H9 (cell line): ENCODE measurements around the gene NOSIP. TPM values are rescaled to one million over a fixed set of nuclear protein-coding genes. Genes with fewer than 3 reads are reported as not detected.

Experiments
- DNase-seq: peaks from one replicate; pipeline ENCODE4 v3.0.0-alpha.2; 2017
- H2AFZ ChIP-seq: one replicate; pipeline ENCODE4 v1.6.1; 2013; ENCODE audit warnings: mild to moderate bottlenecking, low read length, control low read depth, moderate library complexity
- H2AK5ac ChIP-seq: 2 replicates; pipeline ENCODE4 v1.6.1; 2013; ENCODE audit warnings: low read length, control low read depth, mixed read lengths; ENCODE audit not compliant: insufficient read length
- H2BK120ac ChIP-seq: one replicate; pipeline ENCODE4 v1.6.1; 2013; ENCODE audit warnings: low read depth, mild to moderate bottlenecking, low read length, control low read depth, inconsistent platforms; ENCODE audit not compliant: poor library complexity, severe bottlenecking
- H2BK12ac ChIP-seq: 2 replicates; pipeline ENCODE4 v1.6.1; 2013; ENCODE audit warnings: low read length, control low read depth, mixed read lengths, low read depth; ENCODE audit not compliant: insufficient read length
- H2BK15ac ChIP-seq: 2 replicates; pipeline ENCODE4 v1.6.1; 2013; ENCODE audit warnings: low read depth, low read length, control low read depth
- H2BK20ac ChIP-seq: one replicate; pipeline ENCODE4 v1.6.1; 2013; ENCODE audit warnings: low read depth, mild to moderate bottlenecking, low read length, control low read depth, inconsistent platforms; ENCODE audit not compliant: poor library complexity, severe bottlenecking
- H2BK5ac ChIP-seq: 2 replicates; pipeline ENCODE4 v1.6.1; 2013; ENCODE audit warnings: low read length, control low read depth, mixed read lengths; ENCODE audit not compliant: insufficient read length
- H3K14ac ChIP-seq: 2 replicates; pipeline ENCODE4 v1.6.1; 2013; ENCODE audit warnings: low read length, control low read depth; ENCODE audit not compliant: insufficient read depth
- H3K18ac ChIP-seq: 2 replicates; pipeline ENCODE4 v1.6.1; 2013; ENCODE audit warnings: low read depth, mild to moderate bottlenecking, mixed read lengths, low read length, control low read depth; ENCODE audit not compliant: insufficient read length
- H3K23ac ChIP-seq: 2 replicates; pipeline ENCODE4 v1.6.1; 2013; ENCODE audit warnings: low read length, control low read depth, mixed read lengths, low read depth; ENCODE audit not compliant: insufficient read length
- H3K23me2 ChIP-seq: 2 replicates; pipeline ENCODE4 v1.6.1; 2013; ENCODE audit warnings: low read depth, mild to moderate bottlenecking, mixed read lengths, low read length, control low read depth; ENCODE audit not compliant: insufficient read length, poor library complexity, severe bottlenecking
- H3K27ac ChIP-seq: 2 replicates; pipeline ENCODE4 v1.5.1; 2013; ENCODE audit warnings: low read length, control low read depth, mixed read lengths, low read depth; ENCODE audit not compliant: insufficient read length
- H3K27me3 ChIP-seq: 2 replicates; pipeline ENCODE4 v1.6.1; 2013; ENCODE audit warnings: low read length, control low read depth, inconsistent platforms; ENCODE audit not compliant: insufficient read depth
- H3K4ac ChIP-seq: 2 replicates; pipeline ENCODE4 v1.6.1; 2013; ENCODE audit warnings: low read depth, mild to moderate bottlenecking, control low read depth, inconsistent platforms, low read length, moderate library complexity
- H3K4me1 ChIP-seq: 2 replicates; pipeline ENCODE4 v1.6.1; 2013; ENCODE audit warnings: low read length, control low read depth, inconsistent platforms; ENCODE audit not compliant: insufficient read depth
- H3K4me2 ChIP-seq: 2 replicates; pipeline ENCODE4 v1.6.1; 2013; ENCODE audit warnings: low read length, control low read depth, mixed read lengths; ENCODE audit not compliant: insufficient read length, insufficient read depth
- H3K56ac ChIP-seq: 2 replicates; pipeline ENCODE4 v1.6.1; 2013; ENCODE audit warnings: low read depth, mild to moderate bottlenecking, mixed read lengths, low read length, control low read depth; ENCODE audit not compliant: insufficient read length
- H3K79me1 ChIP-seq: 2 replicates; pipeline ENCODE4 v1.6.1; 2013; ENCODE audit warnings: low read depth, mild to moderate bottlenecking, moderate library complexity, low read length, control low read depth, inconsistent platforms; ENCODE audit not compliant: insufficient read depth, poor library complexity, severe bottlenecking
- H3K79me2 ChIP-seq: 2 replicates; pipeline ENCODE4 v1.6.1; 2013; ENCODE audit warnings: low read length, control low read depth, inconsistent platforms; ENCODE audit not compliant: insufficient read depth
- H3K9ac ChIP-seq: 2 replicates; pipeline ENCODE4 v1.6.1; 2013; ENCODE audit warnings: low read length, control low read depth, mixed read lengths; ENCODE audit not compliant: insufficient read length; ENCODE audit errors: extremely low read depth
- H3K9me3 ChIP-seq: one replicate; pipeline ENCODE4 v1.6.1; 2013; ENCODE audit warnings: low read depth, low read length, inconsistent platforms; ENCODE audit not compliant: control insufficient read depth
- H3T11ph ChIP-seq: one replicate; pipeline ENCODE4 v1.6.1; 2013; ENCODE audit warnings: mild to moderate bottlenecking, low read length, control low read depth, inconsistent platforms
- H4K20me1 ChIP-seq: one replicate; pipeline ENCODE4 v1.6.1; 2013; ENCODE audit not compliant: control insufficient read depth, insufficient read length, insufficient read depth
- H4K5ac ChIP-seq: 2 replicates; pipeline ENCODE4 v1.6.1; 2013; ENCODE audit warnings: low read depth, mild to moderate bottlenecking, mixed read lengths, low read length, control low read depth; ENCODE audit not compliant: insufficient read length
- H4K8ac ChIP-seq: replicated peaks from 2 replicates; pipeline ENCODE4 v1.6.1; 2013; ENCODE audit warnings: low read length, control low read depth, mixed read lengths, low read depth; ENCODE audit not compliant: insufficient read length
- H4K91ac ChIP-seq: 2 replicates; pipeline ENCODE4 v1.6.1; 2013; ENCODE audit warnings: low read depth, mild to moderate bottlenecking, moderate library complexity, mixed read lengths, low read length, control low read depth; ENCODE audit not compliant: insufficient read length
- H3K27ac Mint-ChIP-seq, 3 experiments: 2 replicates in 2 of 3; 3 replicates in 1 of 3; pipeline ENCODE4 v1.8.0; 2020 to 2021; ENCODE audit warnings: mixed read lengths in 3 of 3, mild to moderate bottlenecking in 1 of 3, moderate library complexity in 1 of 3
- H3K27me3 Mint-ChIP-seq: 2 replicates; pipeline ENCODE4 v1.8.0; 2021; ENCODE audit warnings: low read depth, mild to moderate bottlenecking, moderate library complexity, mixed read lengths
- H3K36me3 Mint-ChIP-seq, 3 experiments: 2 replicates in 2 of 3; 3 replicates in 1 of 3; pipeline ENCODE4 v1.8.0; 2020 to 2021; ENCODE audit warnings: low read depth in 3 of 3, mixed read lengths in 3 of 3; ENCODE audit not compliant: insufficient read depth in 1 of 3
- H3K4me1 Mint-ChIP-seq, 2 experiments: 2 replicates each; pipeline ENCODE4 v1.8.0; 2020; ENCODE audit warnings: mixed read lengths in 2 of 2
- H3K4me3 Mint-ChIP-seq, 2 experiments: 2 replicates in 1 of 2; 3 replicates in 1 of 2; pipeline ENCODE4 v1.8.0; 2020 to 2021; ENCODE audit warnings: mild to moderate bottlenecking in 2 of 2, mixed read lengths in 2 of 2, moderate library complexity in 1 of 2
- H3K9me3 Mint-ChIP-seq, 2 experiments: 2 replicates in 1 of 2; 3 replicates in 1 of 2; pipeline ENCODE4 v1.8.0; 2020; ENCODE audit warnings: mild to moderate bottlenecking in 2 of 2, mixed read lengths in 2 of 2, moderate library complexity in 1 of 2
- WGBS: extraction: QIAGEN DNeasy Blood & Tissue Kit; methylation state at CpG from one replicate; pipeline ENCODE4 v1.1.7; 2013; ENCODE audit warnings: missing lambda C conversion rate, low lambda C conversion rate, mixed read lengths; ENCODE audit not compliant: insufficient read length; ENCODE audit errors: extremely low coverage; 5-methylcytosine and 5-hydroxymethylcytosine counted together
- total RNA-seq: library from RNA; stranded (reverse); gene quantifications from 2 replicates; pipeline ENCODE4 v1.2.1, GENCODE V29; 2021
- TF ChIP-seq, protein P1 (sequence below): fragments of 200-600 bp; sonication (generic); conservative IDR thresholded peaks from 3 replicates; pipeline ENCODE4 v1.8.0; 2021; ENCODE audit warnings: antibody characterized with exemption, mild to moderate bottlenecking

NOSIP gene
- total RNA-seq, 1 experiment from 2014 or later, result 78.4 TPM

- Histone ChIP-seq H2BK5ac (no peak overlapping the region), H3K18ac (no peak overlapping the region), H3K14ac (no peak overlapping the region), H3K79me2 (no peaks in the 10 kb centered on the region), H3K4me2 (peak overlapping the region; percentile 68), H3K4me1 (no peaks in the 10 kb centered on the region), H3K9me3 (no peaks in the 10 kb centered on the region), H4K8ac (no peak overlapping the region), H3K23ac (no peak overlapping the region), H2BK15ac (no peak overlapping the region), H2BK20ac (no peak overlapping the region), H2AK5ac (no peak overlapping the region), H3T11ph (no peak overlapping the region), H4K5ac (no peak overlapping the region), H3K9ac (no peak overlapping the region), H3K27me3 (no peaks in the 10 kb centered on the region), H2BK12ac (no peak overlapping the region), H3K56ac (no peak overlapping the region), H3K4ac (no peak overlapping the region), H3K79me1 (no peaks in the 10 kb centered on the region), H2BK120ac (no peak overlapping the region), H4K91ac (no peak overlapping the region), H3K27ac (no peak overlapping the region), H4K20me1 (no peaks in the 10 kb centered on the region), H3K23me2 (peaks cover 9% of the 10 kb centered on the region), H2AFZ (no peak overlapping the region)
- Mint-ChIP-seq H3K27me3 (peaks cover 9% of the 10 kb centered on the region), H3K36me3 (peaks cover 0 to 21% (median 0%) of the 10 kb centered on the region in 3 experiments; a peak in 5 of 7 replicates), H3K4me3 (peak overlapping the region; percentile 72 to 85), H3K9me3 (no peaks in the 10 kb centered on the region), H3K27ac (no peak overlapping the region; a peak in 1 of 7 replicates), H3K4me1 (peaks cover 13 to 18% of the 10 kb centered on the region in 2 experiments)
- DNase-seq, result no peak
- no CpG with 5 or more reads among the region's 8 CpGs for WGBS
- TF ChIP-seq, protein P1, sequence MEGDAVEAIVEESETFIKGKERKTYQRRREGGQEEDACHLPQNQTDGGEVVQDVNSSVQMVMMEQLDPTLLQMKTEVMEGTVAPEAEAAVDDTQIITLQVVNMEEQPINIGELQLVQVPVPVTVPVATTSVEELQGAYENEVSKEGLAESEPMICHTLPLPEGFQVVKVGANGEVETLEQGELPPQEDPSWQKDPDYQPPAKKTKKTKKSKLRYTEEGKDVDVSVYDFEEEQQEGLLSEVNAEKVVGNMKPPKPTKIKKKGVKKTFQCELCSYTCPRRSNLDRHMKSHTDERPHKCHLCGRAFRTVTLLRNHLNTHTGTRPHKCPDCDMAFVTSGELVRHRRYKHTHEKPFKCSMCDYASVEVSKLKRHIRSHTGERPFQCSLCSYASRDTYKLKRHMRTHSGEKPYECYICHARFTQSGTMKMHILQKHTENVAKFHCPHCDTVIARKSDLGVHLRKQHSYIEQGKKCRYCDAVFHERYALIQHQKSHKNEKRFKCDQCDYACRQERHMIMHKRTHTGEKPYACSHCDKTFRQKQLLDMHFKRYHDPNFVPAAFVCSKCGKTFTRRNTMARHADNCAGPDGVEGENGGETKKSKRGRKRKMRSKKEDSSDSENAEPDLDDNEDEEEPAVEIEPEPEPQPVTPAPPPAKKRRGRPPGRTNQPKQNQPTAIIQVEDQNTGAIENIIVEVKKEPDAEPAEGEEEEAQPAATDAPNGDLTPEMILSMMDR, result no peak
These were observed 45.5 kb downstream of the NOSIP start for GRCh38 chr19:49534632-49535385.
